CD4-positive, alpha-beta T cell treated with Interleukin-6 for 4 hours (primary cell): ENCODE measurements around the gene MCTP1.
"Not testable (repeated sequence)": the region's sequence is repeated elsewhere in the genome, so short reads cannot be mapped to it uniquely, and the experiment has no call there.

ENCODE experiments used
- DNase-seq: peaks from one replicate; pipeline ENCODE4 v3.0.0-alpha.2; 2020; ENCODE audit warnings: mixed read lengths

MCTP1 gene

GRCh38 chr5:94855543-94855942 lies 429.4 kb downstream of the MCTP1 start:
- DNase-seq = no peak

GRCh38 chr5:94853120-94853519 lies 431.8 kb downstream of the MCTP1 start:
- no peak for DNase-seq

- DNase-seq = no peak
These were observed 433.9 kb downstream of the MCTP1 start for GRCh38 chr5:94850960-94851359.

- DNase-seq = peak; percentile 5
These were observed 434.8 kb downstream of the MCTP1 start for GRCh38 chr5:94849821-94850736.

GRCh38 chr5:94849324-94849723 lies 435.6 kb downstream of the MCTP1 start:
- DNase-seq = no peak

- no peak for DNase-seq
These were observed 437.2 kb downstream of the MCTP1 start for GRCh38 chr5:94847726-94848125.

- no peak for DNase-seq
These were observed 437.9 kb downstream of the MCTP1 start for GRCh38 chr5:94847019-94847418.

GRCh38 chr5:94845696-94846095 lies 439.2 kb downstream of the MCTP1 start:
- not testable (repeated sequence) for DNase-seq

GRCh38 chr5:94841598-94842322 lies 443.1 kb downstream of the MCTP1 start:
- no peak for DNase-seq

- DNase-seq = no peak
These were observed 451.0 kb downstream of the MCTP1 start for GRCh38 chr5:94833851-94834250.

GRCh38 chr5:94832685-94833084 lies 452.2 kb downstream of the MCTP1 start:
- no peak for DNase-seq

GRCh38 chr5:94830520-94830919 lies 454.4 kb downstream of the MCTP1 start:
- DNase-seq = no peak

GRCh38 chr5:94828222-94828621 lies 456.7 kb downstream of the MCTP1 start:
- not testable (repeated sequence) for DNase-seq

- no peak for DNase-seq
These were observed 464.4 kb downstream of the MCTP1 start for GRCh38 chr5:94820488-94820887.

- no peak for DNase-seq
These were observed 466.0 kb downstream of the MCTP1 start for GRCh38 chr5:94818904-94819303.

- no peak for DNase-seq
These were observed 469.4 kb downstream of the MCTP1 start for GRCh38 chr5:94815313-94816039.

GRCh38 chr5:94812232-94812631 lies 472.7 kb downstream of the MCTP1 start:
- no peak for DNase-seq

- DNase-seq = no peak
These were observed 473.6 kb downstream of the MCTP1 start for GRCh38 chr5:94811331-94811730.

GRCh38 chr5:94810877-94811276 lies 474.0 kb downstream of the MCTP1 start:
- no peak for DNase-seq

- DNase-seq = no peak
These were observed 474.6 kb downstream of the MCTP1 start for GRCh38 chr5:94810281-94810680.

GRCh38 chr5:94808497-94808896 lies 476.4 kb downstream of the MCTP1 start:
- no peak for DNase-seq

- no peak for DNase-seq
These were observed 476.9 kb downstream of the MCTP1 start for GRCh38 chr5:94807985-94808384.

GRCh38 chr5:94802450-94802849 lies 482.4 kb downstream of the MCTP1 start:
- DNase-seq = no peak
